HepG2 (cell line): Measurements from ENCODE around the gene RPL5. TPM values are rescaled to one million over a fixed set of nuclear protein-coding genes. Genes with fewer than 3 reads are reported as not detected.

Source experiments
- ATAC-seq: fragments of 200-7000 bp; cut with Tn5 transposase; 3 replicates; pipeline ENCODE4 v1.9.1; 2020; ENCODE audit warnings: mild to moderate bottlenecking, moderate library complexity
- BruUV-seq: library from RNA; stranded (reverse); fragments of 400-500 nt; replicated peaks from 2 replicates; lab custom pipeline; 2021; lab: Mats Ljungman, UMichigan
- CTCF ChIA-PET: fragments of 300-600 bp; formaldehyde crosslinking; extraction: SDS; loops from one replicate; lab custom pipeline; 2021; ENCODE audit warnings: low total read pairs, inconsistent platforms, low intra/inter-chr PET ratio; lab: Yijun Ruan, JAX
- POLR2A ChIA-PET: fragments of 350-600 bp; sonication (Branson Sonifier 250); formaldehyde crosslinking; loops from one replicate; lab custom pipeline; 2020; ENCODE audit warnings: antibody characterized with exemption, inconsistent platforms; lab: Yijun Ruan, JAX
- DNase-seq: peaks from one replicate; pipeline ENCODE4 v3.0.0-alpha.2; 2015; ENCODE audit warnings: low spot score
- FAIRE-seq: peaks from 3 replicates; lab custom pipeline; 2011; peaks lifted over from hg19 to GRCh38; lab: Jason Lieb, UNC
- H2AFZ ChIP-seq: one replicate; pipeline ENCODE4 v1.6.1; 2011; ENCODE audit warnings: low read length, inconsistent platforms
- H3K27ac ChIP-seq: fragments of 300-600 bp; 3 replicates; pipeline ENCODE4 v1.8.0; 2011; ENCODE audit warnings: mixed run types, mild to moderate bottlenecking, mixed read lengths, low read length, inconsistent platforms; ENCODE audit not compliant: insufficient read depth; ENCODE audit errors: extremely low read length
- H3K27me3 ChIP-seq, 2 experiments: fragments of 200-600 bp in 1 of 2; 2 replicates in 1 of 2; 3 replicates in 1 of 2; pipeline versions ENCODE4 v1.6.0 to v1.8.0; 2011; ENCODE audit warnings: low read length in 2 of 2, mild to moderate bottlenecking in 2 of 2, moderate library complexity in 2 of 2, inconsistent platforms in 1 of 2; ENCODE audit not compliant: insufficient read depth in 2 of 2, control insufficient read depth in 1 of 2
- H3K36me3 ChIP-seq, 2 experiments: fragments of 200-600 bp in 1 of 2; replicated peaks in 1 of 2; 2 replicates in 1 of 2; 3 replicates in 1 of 2; pipeline versions ENCODE4 v1.5.1 to v1.8.0; 2011; ENCODE audit warnings: low read length in 2 of 2, inconsistent platforms in 1 of 2; ENCODE audit not compliant: insufficient read depth in 2 of 2, control insufficient read depth in 1 of 2
- H3K4me1 ChIP-seq: 2 replicates; pipeline ENCODE4 v1.5.1; 2012; ENCODE audit warnings: low read length, inconsistent platforms; ENCODE audit not compliant: insufficient read depth
- H3K4me2 ChIP-seq: 2 replicates; pipeline ENCODE4 v1.6.0; 2011; ENCODE audit warnings: low read depth, low read length, inconsistent platforms
- H3K4me3 ChIP-seq, 3 experiments: fragments of 200-600 bp in 1 of 3; sonication (generic), shearing (Covaris generic) in 1 of 3; replicated peaks in 1 of 3; 2 replicates each; pipeline ENCODE4 v1.5.1; 2011 to 2016; ENCODE audit warnings: low read length in 3 of 3, inconsistent platforms in 2 of 3, low read depth in 2 of 3, mild to moderate bottlenecking in 2 of 3, control low read depth in 1 of 3, mixed read lengths in 1 of 3; ENCODE audit not compliant: insufficient read depth in 1 of 3
- H3K79me2 ChIP-seq: one replicate; pipeline ENCODE4 v1.6.1; 2011; ENCODE audit warnings: low read length, inconsistent platforms; ENCODE audit not compliant: insufficient read depth
- H3K9ac ChIP-seq: 2 replicates; pipeline ENCODE4 v1.6.0; 2011; ENCODE audit warnings: mild to moderate bottlenecking, low read depth, low read length, inconsistent platforms; ENCODE audit not compliant: insufficient read depth
- H3K9me3 ChIP-seq: 2 replicates; pipeline ENCODE4 v1.5.1; 2012; ENCODE audit warnings: mild to moderate bottlenecking, low read length
- H4K20me1 ChIP-seq: 2 replicates; pipeline ENCODE4 v1.6.0; 2011; ENCODE audit warnings: inconsistent platforms, mild to moderate bottlenecking, low read length, moderate library complexity; ENCODE audit not compliant: insufficient read depth
- ATF2 ChIP-seq: sonication (generic); formaldehyde crosslinking; IDR thresholded peaks from 2 replicates; pipeline ENCODE4 v1.4.0; 2020; ENCODE audit warnings: missing genetic modification reagents
- ATF7 ChIP-seq, 2 experiments: fragments of 450-650 bp in 1 of 2; sonication (generic) in 1 of 2; formaldehyde crosslinking in 1 of 2; IDR thresholded peaks; 2 replicates each; pipeline versions ENCODE4 v1.4.0 to v1.6.1; 2016 to 2020; ENCODE audit warnings: antibody characterized with exemption in 1 of 2, mild to moderate bottlenecking in 1 of 2, missing genetic modification reagents in 1 of 2
- HDAC1 ChIP-seq: sonication (generic); formaldehyde crosslinking; IDR thresholded peaks from 2 replicates; pipeline ENCODE4 v1.5.1; 2020; ENCODE audit warnings: mild to moderate bottlenecking, missing genetic modification reagents
- KDM5B ChIP-seq: sonication (generic); formaldehyde crosslinking; IDR thresholded peaks from 2 replicates; pipeline ENCODE4 v1.4.0; 2020; ENCODE audit warnings: missing genetic modification reagents, mild to moderate bottlenecking, borderline replicate concordance
- NR2F2 ChIP-seq: IDR thresholded peaks from 2 replicates; pipeline ENCODE4 v1.6.1; 2012; ENCODE audit warnings: low read depth, inconsistent platforms, borderline replicate concordance
- SETDB1 ChIP-seq: sonication (generic); formaldehyde crosslinking; IDR thresholded peaks from 2 replicates; pipeline ENCODE4 v1.5.1; 2020; ENCODE audit warnings: missing genetic modification reagents, mild to moderate bottlenecking, borderline replicate concordance
- TBX3 ChIP-seq: fragments of 450-650 bp; IDR thresholded peaks from 2 replicates; pipeline ENCODE4 v1.6.1; 2017; ENCODE audit warnings: antibody characterized with exemption, mild to moderate bottlenecking, inconsistent platforms, borderline replicate concordance
- TRIM22 ChIP-seq: fragments of 450-650 bp; IDR thresholded peaks from 2 replicates; pipeline ENCODE4 v1.6.1; 2017
- ZKSCAN1 ChIP-seq: fragments of 150-350 bp; IDR thresholded peaks from 2 replicates; pipeline ENCODE4 v1.6.1; 2014; ENCODE audit warnings: low read length
- ZNF101 ChIP-seq: sonication (generic); formaldehyde crosslinking; IDR thresholded peaks from 2 replicates; pipeline ENCODE4 v1.4.0; 2020; ENCODE audit warnings: mild to moderate bottlenecking, low read depth, missing genetic modification reagents, borderline replicate concordance
- ZNF446 ChIP-seq: sonication (generic); formaldehyde crosslinking; IDR thresholded peaks from 2 replicates; pipeline ENCODE4 v1.5.0; 2020; ENCODE audit warnings: mild to moderate bottlenecking, missing genetic modification reagents
- WGBS: methylation state at CpG from one replicate; pipeline ENCODE4 v1.1.6; 2017; ENCODE audit warnings: low lambda C conversion rate; 5-methylcytosine and 5-hydroxymethylcytosine counted together
- in situ Hi-C: cut with HindIII; loops from 2 replicates; pipeline ENCODE4 v1.10.0; 2017; ENCODE audit warnings: low pct_unique_long_range_greater_than_20kb; ENCODE audit not compliant: extremely low pct_ligation_motif_present
- intact Hi-C: fragments of 100-400 bp; cut with micrococcal nuclease; formaldehyde crosslinking; loops from one replicate; pipeline ENCODE4 v1.10.0; 2022; ENCODE audit not compliant: unreplicated experiment
- polyA plus RNA-seq, 8 experiments: library from polyadenylated mRNA; depleted of rRNA in 3 of 8; stranded (reverse) in 7 of 8; unstranded in 1 of 8; fragments of >200 nt; fragmentation: Illumina TruSeq in 4 of 8; extraction: Trizol in 4 of 8; gene quantifications; 2 replicates each; pipeline versions ENCODE4 v1.2.1 to v1.2.3, GENCODE V29; 2011 to 2016; ENCODE audit warnings: low read depth in 4 of 8, missing spikeins in 1 of 8, mixed read lengths in 1 of 8; ENCODE audit not compliant: insufficient read depth in 1 of 8
- total RNA-seq, 5 experiments: library from RNA; depleted of rRNA; stranded (reverse); fragments of >200 nt; fragmentation: Illumina TruSeq; extraction: Trizol; gene quantifications; 2 replicates each; pipeline ENCODE4 v1.2.3, GENCODE V29; 2016; ENCODE audit warnings: low read depth in 1 of 5
- TF ChIP-seq, protein P1 (sequence below): sonication (generic); formaldehyde crosslinking; IDR thresholded peaks from 2 replicates; pipeline ENCODE4 v1.8.1; 2023; ENCODE audit warnings: missing genetic modification reagents, mild to moderate bottlenecking, borderline replicate concordance

RPL5 gene
- total and polyA plus RNA-seq, 2 of the 13 experiments (the other 11 are each of a cell fraction or from before 2014, with no cell fraction given): 2,304 to 2,520 TPM

- ChIA-PET POLR2A (no interaction called here), CTCF (no interaction called here)
- Histone ChIP-seq H3K9ac (no peak overlapping the region), H3K9me3 (no peaks in the 10 kb centered on the region), H2AFZ (no peak overlapping the region), H3K79me2 (no peaks in the 10 kb centered on the region), H3K27ac (no peak overlapping the region), H3K4me1 (peaks cover 9% of the 10 kb centered on the region), H3K36me3 (no peaks in the 10 kb centered on the region), H3K4me2 (no peak overlapping the region), H3K4me3 (no peak overlapping the region), H4K20me1 (no peaks in the 10 kb centered on the region)
- intact Hi-C loops (no loop called here), in situ Hi-C loops (no loop called here)
- no peak for DNase-seq
- no TSS peak for BruUV-seq
- 91% methylated on average over 2 of the region's 2 CpGs for WGBS
- FAIRE-seq: no peak
- TF ChIP-seq ZNF446 (CRISPR knock-in tag): no peak
- TF ChIP-seq ATF7 (IDR thresholded peaks at IDR 0.05): no peak
- no peak for TF ChIP-seq ATF7 (CRISPR knock-in tag; IDR thresholded peaks at IDR 0.05)
- TF ChIP-seq TBX3: no peak
- TF ChIP-seq TRIM22: no peak
- TF ChIP-seq KDM5B (CRISPR knock-in tag): no peak
- TF ChIP-seq ZKSCAN1: no peak
- no peak for TF ChIP-seq SETDB1
- TF ChIP-seq, protein P1, sequence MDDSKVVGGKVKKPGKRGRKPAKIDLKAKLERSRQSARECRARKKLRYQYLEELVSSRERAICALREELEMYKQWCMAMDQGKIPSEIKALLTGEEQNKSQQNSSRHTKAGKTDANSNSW (CRISPR knock-in tag): no peak
- no peak for TF ChIP-seq NR2F2
- TF ChIP-seq ZNF101: no peak
- no peak for TF ChIP-seq ATF2 (CRISPR knock-in tag)
- TF ChIP-seq HDAC1: no peak
- TF ChIP-seq, all 625 proteins: peak for 0
- no peaks in the 10 kb centered on the region for H3K27me3 ChIP-seq
- ATAC-seq: no peak
These were observed 43.1 kb downstream of the RPL5 start for GRCh38 chr1:92874987-92875386.
